ENCODE results near the gene USP40.

DNA sequence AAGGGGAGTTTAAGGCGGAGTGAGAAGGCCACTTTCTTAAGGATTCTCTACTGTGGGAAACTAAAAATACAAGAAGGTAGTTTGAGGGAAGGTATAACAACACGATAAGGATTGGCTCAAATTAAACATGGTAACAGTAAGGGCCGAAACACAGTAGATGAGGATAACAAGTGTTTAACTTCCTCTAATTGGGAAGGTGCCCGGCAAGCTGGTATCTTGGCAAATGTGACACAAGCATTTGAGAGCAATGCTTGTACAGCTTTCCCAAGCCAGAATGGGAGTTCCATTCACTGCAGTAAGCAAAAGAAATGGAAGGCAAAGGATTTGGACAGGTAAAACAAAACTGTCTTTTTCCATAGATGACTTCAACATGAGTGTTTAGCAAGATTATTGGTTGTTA, 19.8 kb downstream of the USP40 start:
- TF ChIP-seq POLR2AphosphoS5 (IDR thresholded peaks at IDR 0.05) (no peak), POLR2A (IDR thresholded peaks at IDR 0.05) (no peak)
- TF ChIP-seq, protein P1, sequence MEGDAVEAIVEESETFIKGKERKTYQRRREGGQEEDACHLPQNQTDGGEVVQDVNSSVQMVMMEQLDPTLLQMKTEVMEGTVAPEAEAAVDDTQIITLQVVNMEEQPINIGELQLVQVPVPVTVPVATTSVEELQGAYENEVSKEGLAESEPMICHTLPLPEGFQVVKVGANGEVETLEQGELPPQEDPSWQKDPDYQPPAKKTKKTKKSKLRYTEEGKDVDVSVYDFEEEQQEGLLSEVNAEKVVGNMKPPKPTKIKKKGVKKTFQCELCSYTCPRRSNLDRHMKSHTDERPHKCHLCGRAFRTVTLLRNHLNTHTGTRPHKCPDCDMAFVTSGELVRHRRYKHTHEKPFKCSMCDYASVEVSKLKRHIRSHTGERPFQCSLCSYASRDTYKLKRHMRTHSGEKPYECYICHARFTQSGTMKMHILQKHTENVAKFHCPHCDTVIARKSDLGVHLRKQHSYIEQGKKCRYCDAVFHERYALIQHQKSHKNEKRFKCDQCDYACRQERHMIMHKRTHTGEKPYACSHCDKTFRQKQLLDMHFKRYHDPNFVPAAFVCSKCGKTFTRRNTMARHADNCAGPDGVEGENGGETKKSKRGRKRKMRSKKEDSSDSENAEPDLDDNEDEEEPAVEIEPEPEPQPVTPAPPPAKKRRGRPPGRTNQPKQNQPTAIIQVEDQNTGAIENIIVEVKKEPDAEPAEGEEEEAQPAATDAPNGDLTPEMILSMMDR (IDR thresholded peaks at IDR 0.05 in 8 of 11, conservative IDR thresholded peaks at IDR 0.05 in 3 of 11), result no peak

Measured in spleen (tissue), 7 donors.